Measurements from ENCODE around the gene DHTKD1.

Gene DHTKD1, protein sequence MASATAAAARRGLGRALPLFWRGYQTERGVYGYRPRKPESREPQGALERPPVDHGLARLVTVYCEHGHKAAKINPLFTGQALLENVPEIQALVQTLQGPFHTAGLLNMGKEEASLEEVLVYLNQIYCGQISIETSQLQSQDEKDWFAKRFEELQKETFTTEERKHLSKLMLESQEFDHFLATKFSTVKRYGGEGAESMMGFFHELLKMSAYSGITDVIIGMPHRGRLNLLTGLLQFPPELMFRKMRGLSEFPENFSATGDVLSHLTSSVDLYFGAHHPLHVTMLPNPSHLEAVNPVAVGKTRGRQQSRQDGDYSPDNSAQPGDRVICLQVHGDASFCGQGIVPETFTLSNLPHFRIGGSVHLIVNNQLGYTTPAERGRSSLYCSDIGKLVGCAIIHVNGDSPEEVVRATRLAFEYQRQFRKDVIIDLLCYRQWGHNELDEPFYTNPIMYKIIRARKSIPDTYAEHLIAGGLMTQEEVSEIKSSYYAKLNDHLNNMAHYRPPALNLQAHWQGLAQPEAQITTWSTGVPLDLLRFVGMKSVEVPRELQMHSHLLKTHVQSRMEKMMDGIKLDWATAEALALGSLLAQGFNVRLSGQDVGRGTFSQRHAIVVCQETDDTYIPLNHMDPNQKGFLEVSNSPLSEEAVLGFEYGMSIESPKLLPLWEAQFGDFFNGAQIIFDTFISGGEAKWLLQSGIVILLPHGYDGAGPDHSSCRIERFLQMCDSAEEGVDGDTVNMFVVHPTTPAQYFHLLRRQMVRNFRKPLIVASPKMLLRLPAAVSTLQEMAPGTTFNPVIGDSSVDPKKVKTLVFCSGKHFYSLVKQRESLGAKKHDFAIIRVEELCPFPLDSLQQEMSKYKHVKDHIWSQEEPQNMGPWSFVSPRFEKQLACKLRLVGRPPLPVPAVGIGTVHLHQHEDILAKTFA

DNA sequence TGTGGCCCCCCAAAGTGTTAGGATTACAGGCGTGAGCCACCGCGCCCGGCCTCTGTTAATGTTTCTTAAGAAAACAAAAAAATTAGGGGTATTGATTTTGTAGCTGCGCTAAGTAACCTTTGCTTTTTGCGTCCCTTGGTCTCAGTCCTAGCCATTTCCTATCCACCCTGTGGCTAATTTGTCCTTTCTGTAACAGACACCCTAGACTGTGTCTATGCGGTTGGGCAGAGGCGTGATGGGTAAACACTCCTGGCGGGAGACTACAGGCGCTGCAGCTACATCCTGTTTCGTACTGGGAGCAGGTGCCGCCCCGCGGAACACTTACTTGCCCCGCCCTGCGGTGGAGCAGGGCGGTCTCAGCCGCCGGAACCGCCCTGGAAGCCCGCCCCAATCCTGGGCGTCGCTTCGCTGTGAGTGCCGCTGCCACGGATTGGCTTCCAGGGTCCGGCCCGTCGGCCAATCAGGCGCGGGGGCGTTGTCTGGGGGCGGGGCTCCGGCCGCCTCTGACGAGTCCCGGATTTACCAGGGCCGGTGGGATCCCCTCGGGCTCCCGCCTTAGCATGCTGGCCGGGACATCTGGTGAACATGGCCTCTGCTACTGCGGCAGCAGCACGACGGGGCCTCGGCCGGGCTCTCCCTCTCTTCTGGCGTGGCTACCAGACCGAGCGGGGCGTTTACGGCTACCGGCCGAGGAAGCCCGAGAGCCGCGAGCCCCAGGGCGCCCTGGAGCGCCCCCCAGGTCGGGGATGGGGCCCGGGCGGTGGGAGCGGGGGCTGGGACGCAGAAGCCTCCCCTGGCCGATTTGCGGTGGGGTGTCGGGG, at the start of gene DHTKD1:
TSS of gene DHTKD1 (plus strand) at position 506 of the 821 bp plus-strand sequence. CDS start at position 586, 80 bp downstream.
- DNase-seq: peak; percentile 98 to 99

DNA sequence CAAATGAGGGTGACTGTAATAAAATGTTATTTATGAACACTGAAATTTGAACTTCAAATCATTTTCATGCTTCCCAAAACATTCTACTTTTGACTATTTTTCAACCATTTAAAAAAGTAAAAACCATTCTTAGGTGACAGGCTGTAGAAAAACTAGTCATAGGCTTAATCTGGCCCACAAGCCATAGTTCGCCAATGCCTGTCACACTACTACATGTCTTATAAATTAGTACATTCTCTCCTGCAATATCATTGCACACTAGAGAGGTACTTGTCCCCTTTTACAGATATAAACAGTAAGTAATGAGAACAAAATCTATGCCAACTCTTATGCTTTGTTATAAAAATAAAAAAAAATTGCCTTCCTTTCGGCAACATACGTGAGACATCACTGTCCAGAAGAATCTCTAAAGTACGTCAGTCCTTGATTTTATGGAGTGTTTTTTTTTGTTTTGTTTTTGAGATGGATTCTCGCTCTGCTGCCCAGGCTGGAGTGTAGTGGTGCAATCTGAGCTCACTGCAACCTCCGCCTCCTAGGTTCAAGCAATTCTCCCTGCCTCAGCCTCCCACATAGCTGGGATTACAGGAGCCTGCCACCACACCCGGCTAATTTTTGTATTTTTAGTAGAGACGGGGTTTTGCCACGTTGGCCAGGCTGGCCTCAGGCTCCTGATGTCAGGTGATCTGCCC, 49.3 kb upstream of the DHTKD1 start:
- DNase-seq: no peak

DNA sequence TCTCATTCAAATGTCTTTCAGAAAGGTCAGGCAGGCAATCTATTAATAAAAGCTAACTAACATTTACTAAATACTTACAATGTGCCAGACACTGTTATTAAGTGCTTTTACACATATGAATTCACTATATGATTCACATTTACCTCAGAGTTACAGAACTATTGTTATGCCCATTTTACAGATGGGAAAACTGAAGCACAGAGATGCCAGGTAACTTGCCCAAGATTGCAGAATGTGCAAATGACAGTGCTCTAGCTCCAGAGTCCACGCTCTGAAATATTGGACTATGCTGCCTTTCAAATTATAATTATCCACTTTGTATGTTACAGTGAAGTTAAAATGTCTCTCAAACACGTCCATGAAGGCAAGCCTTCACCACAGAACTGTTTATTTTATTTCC, 48.2 kb upstream of the DHTKD1 start:
- DNase-seq: no peak

DNA sequence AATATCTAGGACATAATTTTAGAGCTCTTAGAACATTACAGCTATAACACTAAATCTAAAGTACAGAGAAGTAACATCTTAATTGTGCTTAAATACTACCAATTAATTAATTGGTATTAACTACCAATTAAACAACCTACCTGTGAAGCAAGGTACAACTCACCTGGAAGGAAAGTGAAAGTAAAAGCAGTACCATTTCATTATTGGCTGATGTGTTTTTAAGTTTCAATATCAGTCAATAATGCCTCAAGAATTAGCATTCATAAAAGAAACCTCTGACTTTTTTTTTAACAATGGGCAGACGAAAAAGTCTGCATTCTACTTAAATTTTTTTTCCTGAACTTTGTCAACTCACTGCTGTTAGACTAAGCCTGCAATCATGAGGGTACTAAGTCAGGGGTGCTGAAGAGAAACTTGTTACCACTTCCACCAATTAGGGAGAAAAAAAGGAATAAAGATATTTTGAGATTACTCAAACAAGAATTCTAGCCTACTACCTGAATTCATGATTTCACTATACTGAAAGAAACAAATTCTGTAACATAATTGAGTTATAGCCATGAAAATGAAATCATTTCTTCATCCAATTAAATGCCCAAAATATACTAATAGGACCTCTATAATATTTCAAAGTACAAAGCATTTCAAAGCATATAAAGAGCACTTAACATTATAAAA, 46.0 kb upstream of the DHTKD1 start:
- no peak for DNase-seq

DNA sequence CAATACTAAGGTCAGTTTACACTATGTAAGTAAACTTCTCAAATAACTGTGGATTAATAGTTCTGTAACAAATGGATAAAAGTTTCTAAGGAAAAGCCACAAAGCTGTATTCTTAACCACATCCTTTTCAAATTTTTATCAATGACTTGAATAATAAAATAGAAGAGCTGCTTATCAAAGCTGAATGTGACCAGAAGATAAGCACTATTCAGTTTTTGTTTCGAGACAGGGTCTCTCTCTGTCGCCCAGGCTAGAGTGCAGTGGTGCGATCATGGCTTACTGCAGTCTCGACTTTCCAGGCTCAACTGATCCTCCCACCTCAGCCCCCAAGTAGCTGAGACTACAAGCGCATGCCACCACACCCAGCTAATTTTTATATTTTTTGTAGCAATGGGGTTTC, 43.2 kb upstream of the DHTKD1 start:
- DNase-seq: no peak

DNA sequence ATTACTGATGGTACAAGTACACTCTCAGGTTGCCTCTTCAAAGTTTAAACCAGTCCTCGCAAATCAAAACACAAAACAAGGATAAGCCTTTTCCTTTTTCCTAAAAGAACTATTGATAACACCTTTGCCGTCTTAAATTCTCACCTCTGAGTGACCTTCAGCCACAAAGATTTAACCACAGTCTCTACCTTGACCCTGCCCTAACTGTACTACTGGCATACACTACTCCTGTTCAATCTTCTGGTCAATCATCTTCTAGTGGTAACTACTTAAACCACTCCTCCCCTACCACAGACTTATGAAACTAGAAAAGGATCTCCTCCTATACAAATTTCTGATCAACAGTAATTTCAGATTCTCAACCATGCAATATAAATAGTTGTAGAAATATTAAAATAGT, 41.2 kb upstream of the DHTKD1 start:
- no peak for DNase-seq

DNA sequence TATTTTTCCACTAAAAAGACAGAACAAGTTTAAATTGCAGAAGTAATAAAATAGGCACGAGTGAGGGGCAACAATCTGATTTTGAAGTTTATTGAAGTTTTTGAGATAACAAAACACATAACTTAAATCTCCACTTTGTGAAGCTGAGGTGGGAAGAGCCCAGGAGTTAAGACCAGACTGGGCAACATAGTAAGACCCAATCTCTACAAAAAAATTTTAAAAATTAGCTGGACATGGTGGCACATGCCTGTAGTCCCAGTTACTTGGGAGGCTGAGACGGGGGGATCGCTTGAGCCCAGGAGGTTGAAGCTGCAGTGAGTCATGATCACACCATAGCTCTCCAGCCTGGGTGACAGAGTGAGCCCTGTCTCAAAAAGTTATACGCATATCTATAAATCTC, 37.4 kb upstream of the DHTKD1 start:
- DNase-seq: no peak

DNA sequence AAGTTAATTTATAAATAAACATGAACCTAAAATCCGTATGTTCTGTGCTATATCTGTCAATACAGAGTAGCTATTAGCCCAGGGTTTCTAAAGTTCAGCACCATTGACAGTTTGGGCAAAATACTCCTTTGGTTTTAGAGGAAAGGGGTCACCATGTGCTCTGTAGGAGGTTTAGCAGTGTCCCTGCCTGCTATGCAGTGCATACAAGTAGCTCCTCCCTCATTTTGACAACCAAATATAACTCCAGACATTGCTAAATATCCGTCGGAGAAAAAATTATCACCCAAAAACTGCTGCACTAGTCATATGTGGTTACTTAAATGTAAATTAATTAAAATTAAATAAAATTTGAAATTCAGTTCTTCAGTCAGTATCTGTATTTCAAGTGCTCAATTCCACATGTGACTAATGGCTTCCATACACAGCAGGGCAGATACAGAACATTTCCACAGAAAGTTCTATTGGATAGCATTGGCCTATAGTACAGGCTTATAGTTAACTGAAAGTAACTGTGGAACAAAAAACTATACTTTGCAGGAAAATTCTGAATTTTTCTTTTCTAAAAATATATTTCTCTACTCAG, 32.6 kb upstream of the DHTKD1 start:
- no peak for DNase-seq

DNA sequence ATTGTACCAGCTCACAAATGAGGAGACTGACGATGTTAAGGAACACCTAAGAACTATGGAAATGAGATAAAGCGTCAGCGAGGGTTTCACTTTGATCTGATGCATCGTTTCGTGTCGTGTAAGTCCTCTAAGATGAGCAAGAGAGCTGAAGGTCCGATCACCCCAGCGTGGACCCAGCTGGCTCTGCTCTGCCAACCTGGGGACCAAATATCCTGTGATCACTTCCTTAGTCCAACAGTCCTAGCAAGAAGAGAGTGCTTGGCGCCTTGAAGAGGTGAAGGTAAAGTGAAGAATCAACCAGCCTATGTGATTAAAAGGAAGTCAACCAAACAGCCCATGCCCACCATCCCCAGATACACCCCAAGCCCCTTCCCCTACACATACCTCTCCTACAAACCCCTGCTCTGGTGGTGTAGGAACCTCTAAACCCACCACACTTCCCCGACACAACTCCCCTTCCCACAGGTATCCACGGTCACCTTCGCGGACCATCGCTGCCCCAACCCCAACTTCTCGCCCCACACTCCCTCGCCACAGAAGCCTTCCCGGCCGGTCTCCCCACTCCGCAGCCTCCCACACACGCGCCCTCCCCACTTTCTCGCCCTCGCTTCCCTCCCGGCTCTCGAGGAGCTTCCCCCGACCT, 26.9 kb upstream of the DHTKD1 start:
- DNase-seq: peak; percentile 10 to 14

DNA sequence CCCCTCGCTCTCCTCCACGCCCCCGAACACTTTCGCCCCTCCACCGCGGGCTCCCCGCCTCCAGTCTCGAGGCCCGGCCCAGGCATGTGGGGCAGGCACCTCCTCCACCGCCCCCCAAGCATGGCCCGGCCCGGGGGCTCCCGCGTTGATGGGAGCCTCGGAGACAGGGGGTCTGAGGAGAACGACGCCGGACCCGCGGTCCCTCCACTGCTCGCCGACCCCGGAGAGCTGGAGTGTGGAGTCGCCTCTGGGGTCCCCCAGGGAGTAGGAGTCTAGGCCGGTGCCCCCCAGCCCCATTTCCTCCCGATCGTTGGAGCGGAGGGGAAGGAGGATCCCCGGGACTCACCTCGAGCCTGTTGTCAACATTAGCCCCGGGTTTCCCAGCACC, 26.4 kb upstream of the DHTKD1 start:
- DNase-seq: peak; percentile 57 to 72

DNA sequence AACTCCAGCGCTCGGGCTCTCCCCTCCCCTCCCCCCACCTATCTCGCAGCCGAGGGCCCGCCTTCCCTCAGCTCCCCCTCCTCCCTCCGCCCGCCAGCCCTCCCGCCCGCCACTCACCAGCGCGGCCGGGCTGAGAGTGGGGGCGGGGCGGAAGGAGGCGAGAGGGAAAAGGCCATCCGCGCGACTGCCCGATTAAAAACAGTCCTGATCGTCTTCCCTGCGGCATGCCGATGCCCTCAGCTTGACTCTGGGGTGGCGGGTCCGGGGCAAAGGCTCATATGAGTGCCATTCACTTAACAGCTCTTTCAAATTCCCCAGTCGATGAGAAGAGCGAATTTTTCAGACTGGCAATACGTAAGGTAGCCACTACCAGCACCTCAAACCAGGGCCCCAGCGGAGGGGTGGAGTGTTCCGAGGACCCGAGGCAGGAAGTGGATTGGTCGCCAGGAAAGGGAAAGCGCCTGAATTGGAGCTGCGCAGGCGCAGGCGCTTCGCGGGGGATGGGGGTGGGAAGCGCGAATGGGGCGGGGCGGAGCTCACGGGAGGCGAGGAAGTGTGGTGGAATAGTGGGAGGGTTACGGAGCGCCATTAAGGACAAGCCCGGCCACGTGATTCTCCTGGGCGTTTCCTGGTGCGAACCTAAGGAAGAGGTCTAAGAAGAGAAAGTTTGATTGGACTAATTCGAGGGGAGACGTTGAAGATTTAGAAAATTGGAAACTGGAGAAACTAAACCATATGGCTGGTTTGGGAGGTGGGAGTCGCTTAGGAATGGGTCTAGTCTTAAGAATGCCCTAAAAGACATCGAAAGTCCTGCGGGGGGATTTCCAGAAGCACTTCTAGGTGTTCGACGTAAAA, 25.7 kb upstream of the DHTKD1 start, which contains the start of gene UPF2:
TSS of gene UPF2 (minus strand) at position 13 of the 855 bp plus-strand sequence. CDS start 7,386 bp downstream, outside the sequence.
- DNase-seq: peak; percentile 98

DNA sequence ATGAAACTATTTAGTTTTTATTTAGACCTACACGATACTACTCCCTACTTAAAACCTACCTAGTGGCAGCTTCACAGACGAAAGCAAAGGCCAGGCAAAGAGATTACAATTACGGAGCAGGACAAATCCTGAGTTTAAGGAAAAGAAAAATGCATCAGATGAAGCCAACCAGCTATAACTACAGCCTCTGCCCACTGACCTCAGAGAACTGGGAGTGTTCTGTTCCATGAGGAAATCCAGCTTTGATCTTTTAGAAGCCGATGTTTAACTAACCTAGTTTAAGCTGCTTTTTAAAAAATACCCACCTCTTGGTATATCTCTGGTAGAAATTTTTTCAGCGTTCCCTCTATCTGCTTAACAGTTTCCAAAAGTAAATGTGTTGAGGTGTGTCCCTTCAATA, 23.2 kb upstream of the DHTKD1 start:
- DNase-seq: no peak

DNA sequence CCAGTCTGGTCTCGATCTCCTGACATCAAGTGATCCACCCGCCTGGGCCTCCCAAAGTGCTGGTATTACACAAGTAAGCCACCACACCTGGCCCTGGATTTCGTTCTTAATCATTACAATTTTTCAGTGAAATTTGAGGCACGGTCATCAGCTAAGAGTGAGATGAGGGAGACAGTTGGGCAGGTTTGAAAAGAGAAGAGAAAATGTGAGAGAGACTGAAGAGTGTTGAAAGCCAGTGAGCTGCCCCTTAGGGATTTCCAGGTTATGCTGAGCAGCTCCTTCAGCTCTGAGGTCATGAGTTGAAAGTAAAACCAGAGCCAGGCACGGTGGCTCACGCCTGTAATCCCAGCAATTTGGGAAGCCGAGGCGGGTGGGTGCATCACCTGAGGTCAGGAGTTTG, 20.2 kb upstream of the DHTKD1 start:
- DNase-seq: no peak

DNA sequence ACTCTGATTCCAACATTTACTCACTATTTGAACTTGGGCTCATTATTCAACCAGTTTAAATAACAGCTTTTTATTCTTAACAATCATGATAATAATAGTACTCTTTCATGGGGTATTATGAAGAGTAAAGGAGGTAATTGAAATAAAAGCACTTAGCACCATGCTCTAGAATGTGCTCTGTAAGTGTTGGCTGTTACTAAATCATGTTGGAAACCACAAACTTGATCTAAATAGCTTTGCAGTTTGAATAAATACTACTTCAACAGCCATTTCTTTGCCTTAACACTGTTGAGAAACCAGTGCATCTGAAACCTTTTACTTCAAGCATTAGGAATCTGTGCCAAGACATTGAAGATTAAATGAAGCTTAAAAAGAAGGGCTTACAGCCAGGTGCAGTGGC, 18.2 kb upstream of the DHTKD1 start:
- DNase-seq: no peak

DNA sequence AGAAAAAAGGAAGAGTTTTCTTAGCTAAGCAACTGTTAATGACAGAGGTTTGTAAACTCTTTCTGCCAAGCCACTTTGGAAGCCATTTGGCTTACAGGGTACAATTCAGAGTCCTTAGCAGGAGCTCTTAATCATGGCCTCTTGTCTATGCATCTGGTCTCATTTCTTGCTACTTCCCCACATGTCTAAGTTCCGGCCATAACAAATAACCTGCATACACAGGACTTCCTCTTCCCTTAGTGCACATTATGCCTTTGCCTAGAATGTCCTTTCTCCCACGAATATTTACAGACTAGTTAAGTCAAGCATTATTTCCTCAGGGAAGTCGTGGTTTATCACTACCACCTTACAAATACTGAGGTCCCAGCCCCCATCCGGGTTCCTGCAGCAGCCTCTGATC, 17.5 kb upstream of the DHTKD1 start:
- no peak for DNase-seq

DNA sequence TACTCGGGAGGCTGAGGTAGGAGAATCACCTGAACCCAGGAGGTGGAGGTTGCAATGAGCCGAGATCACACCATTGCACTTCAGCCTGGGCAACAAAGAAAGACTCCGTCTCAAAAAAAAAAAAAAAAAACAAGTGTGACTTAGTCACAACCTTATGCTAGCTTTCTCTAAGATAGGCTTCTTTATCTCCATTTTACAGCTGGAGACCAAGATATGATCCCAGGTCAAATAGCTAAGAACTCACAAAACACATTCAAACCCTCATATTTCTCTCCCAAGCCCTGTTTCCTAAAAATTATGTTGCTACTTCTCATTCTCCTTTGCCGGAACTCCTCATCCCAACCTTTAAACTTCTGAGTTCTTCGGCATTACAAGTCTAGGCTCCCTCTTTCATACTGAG, 13.0 kb upstream of the DHTKD1 start:
- no peak for DNase-seq

DNA sequence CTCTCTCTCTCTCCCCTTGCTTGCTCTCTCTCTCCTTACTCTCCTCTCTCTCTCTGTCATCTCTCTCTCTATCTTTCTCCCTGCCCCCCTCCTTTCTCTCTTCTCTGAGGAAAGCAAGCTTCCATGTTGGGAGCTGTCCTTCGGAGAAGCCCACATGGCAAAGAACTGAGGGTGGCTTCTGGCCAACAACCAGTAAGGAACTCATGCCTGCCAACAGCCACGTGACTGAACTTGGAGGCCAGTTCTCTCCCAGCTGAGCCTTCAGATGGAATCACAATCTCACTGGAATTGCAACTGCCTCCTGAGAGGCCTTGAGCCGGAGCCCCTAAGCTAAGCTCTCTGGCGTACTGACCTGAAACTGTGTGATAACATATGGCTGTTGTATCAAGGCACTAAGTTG, 12.0 kb upstream of the DHTKD1 start:
- no peak for DNase-seq

DNA sequence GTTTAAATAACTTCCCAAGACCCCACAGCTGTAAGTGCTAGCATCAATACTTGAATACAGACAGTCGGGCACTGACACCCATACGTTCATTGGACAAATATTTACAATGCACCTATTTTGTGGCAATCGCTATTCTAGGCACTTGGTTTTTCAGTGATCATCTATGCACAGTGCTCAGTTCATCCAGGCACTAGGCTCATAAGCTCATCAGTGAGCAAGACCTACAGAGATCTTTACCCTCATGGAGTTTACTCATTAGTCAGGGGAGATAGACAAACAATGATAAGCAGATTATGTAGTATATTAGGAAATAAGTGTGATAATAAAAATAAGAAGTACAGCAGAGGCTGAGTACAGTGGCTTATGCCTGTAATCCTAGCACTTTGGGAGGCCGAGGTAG, 7.6 kb upstream of the DHTKD1 start:
- DNase-seq: no peak

DNA sequence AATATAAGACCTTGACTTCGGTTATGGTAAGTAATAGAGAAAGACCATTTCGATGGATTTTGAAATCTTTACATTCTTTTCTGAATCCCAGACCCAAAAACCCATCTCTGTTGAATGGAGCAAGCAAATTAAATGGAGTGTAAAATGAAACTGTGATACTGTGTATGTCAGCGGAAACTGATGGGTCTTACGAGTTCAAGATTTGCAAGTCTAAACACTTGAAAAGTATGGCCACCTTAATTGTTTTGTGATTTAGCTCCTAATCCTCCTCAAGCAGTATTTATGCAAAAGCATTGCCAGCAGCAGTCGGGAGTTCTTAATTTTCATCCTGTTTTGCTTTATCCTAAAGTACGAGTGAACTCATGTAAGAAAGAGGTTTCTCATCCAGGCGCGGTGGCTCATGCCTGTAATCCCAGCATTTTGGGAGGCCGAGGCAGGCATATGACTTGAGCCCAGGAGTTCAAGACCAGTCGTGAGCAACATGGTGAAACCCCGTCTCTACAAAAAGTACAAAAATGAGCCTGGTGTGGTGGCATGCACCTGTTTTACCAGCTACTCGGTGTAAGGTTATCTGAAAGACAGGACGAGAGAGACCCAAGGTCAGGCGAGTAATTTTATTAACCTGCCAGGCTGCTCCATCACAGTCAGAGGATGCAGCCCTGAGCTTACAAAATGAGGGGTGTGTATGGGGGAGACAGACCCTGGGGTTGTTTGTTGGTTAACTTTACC, 5.8 kb upstream of the DHTKD1 start:
- DNase-seq: no peak
